GM18498 (cell line): Measurements from ENCODE around the gene TSPYL2.
A peak's percentile ranks its signal among the peaks of the same experiment; 100 is the strongest.

ENCODE experiments used
- ATAC-seq: cut with Tn5 transposase; IDR thresholded peaks from one replicate; pipeline ENCODE4 v1.9.1; 2021; ENCODE audit warnings: mild to moderate bottlenecking, moderate library complexity; ENCODE audit not compliant: unreplicated experiment

Gene TSPYL2

DNA sequence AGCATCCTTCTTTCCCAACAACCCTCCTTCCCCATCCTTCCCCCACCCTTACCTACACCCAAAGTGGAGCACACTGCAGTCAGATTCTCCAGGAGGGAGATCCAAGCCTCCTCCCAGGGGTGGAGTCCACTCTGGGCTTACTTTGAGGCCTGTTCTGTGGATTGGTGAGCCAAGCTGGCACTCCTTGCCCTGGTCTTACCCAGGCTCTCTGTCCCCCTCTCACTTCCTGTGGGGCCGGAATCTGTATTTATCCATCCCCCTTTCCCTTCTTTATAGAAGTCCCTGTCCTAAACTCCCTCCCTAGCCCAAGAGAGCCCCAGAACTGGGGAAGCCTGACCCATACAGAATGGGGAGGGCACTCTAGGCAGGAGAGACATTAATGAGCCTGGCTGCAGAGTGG is 3.2 kb upstream of the TSPYL2 start:
- ATAC-seq = no peak

DNA sequence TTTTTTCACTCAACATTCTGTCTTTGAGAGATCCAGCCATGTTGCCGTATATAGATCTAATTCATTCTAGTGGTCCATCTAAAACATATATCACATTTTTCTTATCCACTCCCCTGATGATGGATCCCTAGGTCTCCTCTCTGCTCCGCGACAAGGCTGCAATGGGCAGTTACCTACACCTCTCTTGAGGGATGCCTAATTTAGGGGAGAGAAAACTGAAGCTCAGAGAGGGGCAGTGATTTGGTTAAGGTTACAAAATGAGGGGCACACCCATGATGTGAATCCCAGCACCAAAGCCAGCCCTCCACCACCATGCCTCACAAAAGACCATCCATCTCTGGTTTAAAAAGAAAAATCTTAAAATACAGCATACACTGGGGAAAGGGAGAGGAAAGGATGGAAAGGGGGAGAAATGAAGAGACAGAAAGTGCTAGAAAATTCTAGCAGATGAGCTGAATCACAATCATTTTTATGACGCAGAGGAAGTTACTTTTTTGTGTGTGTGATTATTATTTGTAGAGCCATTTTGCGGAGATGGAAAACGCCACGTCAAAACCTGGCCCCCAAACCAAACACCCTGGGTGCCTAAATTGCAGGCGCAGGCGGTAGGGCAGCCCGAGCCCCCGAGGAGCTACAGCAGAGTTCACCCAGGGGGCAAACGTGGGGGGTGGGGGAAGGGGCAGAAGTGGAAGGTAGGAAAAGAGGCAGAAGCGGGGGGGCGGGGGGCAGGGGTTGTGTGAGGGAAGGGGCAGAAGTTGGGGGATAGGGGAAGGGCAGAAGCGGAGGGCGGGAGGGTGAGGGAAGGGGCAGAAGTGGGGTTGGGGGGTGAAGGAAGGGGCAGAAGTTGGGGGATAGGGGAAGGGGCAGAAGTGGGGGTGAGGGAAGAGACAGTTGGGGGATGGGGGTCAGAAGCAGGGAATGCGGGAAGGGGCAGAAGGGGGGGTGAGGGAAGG is 1.3 kb upstream of the TSPYL2 start:
- ATAC-seq = no peak

DNA sequence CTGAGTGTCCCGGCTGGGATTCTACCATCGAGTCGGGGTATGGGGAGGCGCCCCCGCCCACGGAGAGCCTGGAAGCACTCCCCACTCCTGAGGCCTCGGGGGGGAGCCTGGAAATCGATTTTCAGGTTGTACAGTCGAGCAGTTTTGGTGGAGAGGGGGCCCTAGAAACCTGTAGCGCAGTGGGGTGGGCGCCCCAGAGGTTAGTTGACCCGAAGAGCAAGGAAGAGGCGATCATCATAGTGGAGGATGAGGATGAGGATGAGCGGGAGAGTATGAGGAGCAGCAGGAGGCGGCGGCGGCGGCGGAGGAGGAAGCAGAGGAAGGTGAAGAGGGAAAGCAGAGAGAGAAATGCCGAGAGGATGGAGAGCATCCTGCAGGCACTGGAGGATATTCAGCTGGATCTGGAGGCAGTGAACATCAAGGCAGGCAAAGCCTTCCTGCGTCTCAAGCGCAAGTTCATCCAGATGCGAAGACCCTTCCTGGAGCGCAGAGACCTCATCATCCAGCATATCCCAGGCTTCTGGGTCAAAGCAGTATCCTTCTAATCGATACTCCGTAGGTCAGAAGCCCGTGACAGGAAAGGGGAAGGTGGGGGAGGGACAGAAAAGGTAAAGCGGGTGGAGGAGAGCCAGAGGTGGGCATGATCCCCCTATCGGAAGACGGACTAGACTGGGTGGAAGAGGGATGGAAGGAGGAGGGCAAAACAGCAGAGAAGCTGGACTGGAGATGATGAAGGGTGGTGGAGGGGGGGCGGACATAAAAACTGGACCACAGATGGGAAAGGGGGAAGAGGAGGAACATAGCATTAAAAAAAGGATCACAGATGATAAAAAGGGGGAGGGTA is 828 bp downstream of the TSPYL2 start:
- no peak for ATAC-seq

DNA sequence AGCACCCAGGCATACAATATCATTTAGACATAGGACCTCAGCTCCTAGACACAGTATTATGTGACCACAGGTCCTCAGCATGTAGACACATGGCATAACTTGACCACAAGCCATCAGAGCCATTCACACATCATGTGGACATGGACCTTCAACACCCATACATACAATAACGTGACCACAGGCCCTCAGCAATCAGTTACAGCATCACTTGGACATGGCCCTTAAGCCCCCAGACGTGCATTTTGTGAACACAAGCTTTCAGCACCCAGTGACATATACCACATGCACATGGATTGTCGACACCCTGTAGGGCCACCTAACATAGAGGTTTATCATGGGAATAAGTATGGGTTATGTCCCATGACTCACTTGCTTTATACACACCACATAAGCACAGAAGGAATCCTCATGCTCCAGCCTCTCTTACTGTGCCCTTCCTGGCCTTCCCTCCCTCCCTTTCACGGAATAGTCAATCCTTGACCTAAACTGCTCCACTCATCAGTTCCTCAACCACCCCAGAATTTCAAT is 1.9 kb downstream of the TSPYL2 start:
- ATAC-seq = no peak

DNA sequence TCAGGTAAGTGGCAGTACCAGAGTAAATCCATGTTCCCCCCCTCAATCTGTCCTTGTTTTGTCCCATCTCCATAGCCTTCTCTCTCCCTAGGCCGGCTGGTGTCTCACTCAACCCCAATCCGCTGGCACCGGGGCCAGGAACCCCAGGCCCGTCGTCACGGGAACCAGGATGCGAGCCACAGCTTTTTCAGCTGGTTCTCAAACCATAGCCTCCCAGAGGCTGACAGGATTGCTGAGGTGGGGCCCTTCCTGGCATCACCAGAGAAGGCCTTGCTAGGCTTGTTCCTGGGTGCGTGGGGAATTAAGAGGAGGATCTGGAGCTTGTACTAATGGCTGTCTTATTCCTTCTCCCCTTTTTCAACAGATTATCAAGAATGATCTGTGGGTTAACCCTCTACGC is 2.7 kb downstream of the TSPYL2 start:
- no peak for ATAC-seq

DNA sequence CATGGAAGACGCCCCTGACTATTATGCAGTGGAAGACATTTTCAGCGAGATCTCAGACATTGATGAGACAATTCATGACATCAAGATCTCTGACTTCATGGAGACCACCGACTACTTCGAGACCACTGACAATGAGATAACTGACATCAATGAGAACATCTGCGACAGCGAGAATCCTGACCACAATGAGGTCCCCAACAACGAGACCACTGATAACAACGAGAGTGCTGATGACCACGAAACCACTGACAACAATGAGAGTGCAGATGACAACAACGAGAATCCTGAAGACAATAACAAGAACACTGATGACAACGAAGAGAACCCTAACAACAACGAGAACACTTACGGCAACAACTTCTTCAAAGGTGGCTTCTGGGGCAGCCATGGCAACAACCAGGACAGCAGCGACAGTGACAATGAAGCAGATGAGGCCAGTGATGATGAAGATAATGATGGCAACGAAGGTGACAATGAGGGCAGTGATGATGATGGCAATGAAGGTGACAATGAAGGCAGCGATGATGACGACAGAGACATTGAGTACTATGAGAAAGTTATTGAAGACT is 3.6 kb downstream of the TSPYL2 start:
- no peak for ATAC-seq

DNA sequence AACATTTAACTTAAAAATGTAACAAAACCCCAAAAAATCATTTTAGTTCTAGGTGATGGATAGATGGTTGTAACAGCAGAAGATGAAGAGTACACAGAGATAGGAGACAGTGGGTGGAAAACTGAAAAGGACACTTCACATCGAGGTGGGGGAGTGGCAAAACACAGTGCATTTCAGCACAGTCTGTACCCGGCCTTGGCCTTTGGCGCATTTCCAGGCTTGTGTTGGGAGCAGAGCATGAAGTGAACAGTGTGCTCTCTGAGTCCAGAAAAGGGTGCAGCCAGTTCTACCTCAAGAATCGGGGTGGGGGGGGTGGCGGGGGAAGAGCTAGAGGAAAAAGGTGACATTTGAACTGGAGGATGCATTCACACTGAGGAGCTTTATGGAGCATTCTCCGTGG is 4.3 kb downstream of the TSPYL2 start:
- ATAC-seq = no peak

DNA sequence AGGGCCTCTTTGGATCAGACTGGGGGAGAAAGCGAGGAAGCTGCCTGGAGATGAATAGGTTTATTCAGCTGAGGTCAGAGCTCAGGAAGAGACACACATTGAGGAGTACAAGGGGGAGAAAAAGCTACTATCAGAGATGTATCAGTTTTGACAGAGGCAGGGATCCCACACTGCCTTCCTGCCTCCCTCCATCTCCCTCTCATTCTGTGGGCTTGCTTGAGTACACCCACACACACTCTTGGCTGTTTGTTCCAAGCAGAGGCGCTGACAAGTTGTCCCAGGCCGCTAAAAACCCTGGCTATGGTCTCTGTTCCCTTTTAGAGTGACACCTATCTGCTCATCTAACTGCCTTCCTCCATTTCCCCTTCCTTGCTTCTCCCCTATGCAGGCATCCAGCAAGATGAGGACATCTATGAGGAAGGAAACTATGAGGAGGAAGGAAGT is 5.2 kb downstream of the TSPYL2 start:
- no peak for ATAC-seq

DNA sequence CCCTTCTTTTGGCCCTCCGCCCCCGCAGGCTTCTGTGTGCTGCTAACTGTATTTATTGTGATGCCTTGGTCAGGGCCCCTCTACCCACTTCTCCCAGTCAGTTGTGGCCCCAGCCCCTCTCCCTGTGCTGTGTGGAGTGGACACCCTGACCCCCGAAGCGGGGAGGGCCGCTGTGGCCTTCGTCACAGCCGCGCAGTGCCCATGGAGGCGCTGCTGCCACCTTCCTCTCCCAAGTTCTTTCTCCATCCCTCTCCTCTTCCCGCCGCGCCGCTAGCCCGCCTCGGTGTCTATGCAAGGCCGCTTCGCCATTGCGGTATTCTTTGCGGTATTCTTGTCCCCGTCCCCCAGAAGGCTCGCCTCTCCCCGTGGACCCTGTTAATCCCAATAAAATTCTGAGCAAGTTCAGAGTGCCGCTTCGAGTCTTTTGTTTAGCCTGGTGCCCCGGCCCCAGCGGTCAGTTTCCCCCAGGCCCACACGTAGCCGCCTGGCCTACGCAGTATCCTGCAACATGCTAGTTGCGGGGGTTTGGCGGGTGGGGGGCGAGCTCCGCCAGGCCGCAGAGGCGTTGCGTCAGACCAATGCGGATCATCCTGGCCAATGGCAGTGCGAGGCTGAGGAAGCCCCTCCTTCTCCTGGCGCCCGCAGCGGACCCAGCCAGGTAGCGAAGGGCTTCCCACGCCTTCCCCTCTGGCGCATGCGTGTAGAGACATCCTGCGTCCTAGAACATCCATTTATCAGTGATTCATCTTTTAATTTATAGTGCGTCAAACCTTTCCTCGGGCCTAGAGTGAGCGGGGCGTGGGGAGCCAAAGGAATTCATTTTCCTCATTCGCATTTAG is 6.2 kb downstream of the TSPYL2 start:
- ATAC-seq = no peak

DNA sequence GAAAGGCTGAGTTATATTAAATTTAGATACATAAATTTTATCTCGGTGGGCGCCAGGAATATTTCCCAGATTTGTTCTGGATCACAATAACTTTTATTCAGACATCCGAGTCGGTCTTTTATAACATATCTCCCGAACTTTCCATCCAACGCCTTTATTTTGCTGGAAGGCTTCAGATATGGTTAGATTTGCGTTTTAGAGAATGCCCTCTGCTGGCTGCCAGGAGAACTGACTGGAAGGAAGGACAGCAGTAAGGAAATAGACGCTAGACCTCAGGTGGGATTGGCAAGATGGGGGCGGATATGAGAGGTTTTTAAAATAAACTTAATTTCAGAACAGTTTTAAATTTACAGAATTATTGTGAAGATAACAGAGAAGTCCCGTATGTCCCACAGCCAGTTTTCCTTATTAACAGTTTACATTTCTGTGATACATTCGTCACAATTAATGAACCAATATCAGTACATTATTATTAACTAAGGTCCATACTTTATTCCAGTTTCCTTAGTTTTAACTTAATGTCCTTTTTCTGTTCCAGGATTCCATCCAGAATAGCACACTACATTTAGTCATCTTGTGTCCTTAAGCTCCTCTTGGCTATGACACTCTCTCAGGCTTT is 7.2 kb downstream of the TSPYL2 start:
- no peak for ATAC-seq

DNA sequence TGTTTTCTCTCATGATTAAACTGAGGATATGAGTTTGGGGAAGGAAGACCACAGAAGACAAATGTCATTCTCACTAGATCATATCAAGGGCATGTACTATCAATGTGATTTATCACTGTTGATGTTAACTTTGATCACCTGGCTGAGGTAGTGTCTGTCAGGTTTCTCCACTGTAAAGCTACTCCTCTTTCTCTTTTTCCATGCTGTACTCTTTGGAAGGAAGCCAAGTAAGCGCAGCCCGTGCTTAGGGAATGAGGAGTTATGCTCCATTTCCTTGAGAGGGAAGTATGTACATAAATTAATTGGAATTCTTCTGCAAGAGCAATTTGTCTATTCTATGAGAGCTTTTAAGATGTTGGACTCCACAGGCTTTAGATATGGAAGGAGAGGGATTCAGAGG is 7.8 kb downstream of the TSPYL2 start:
- ATAC-seq = no peak

DNA sequence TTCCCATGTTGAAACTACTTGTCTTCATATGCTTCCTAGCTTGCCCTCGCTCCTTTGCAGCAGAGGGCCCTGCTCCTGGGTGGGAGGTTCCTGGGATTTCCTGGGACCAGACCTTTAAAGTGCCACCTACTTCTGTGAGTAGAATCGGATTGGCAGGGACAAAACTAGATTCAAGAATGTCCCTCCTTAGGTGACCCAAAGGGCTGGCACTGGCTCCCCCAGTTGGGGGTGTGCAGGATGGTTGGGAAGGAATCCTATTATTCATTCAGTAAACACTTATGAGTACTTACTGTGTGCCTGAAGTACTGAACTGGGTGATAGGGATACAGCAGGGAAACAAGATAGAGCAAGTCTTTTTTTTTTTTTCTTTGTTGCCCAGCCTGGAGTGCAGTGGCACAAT is 9.2 kb downstream of the TSPYL2 start:
- ATAC-seq = no peak

DNA sequence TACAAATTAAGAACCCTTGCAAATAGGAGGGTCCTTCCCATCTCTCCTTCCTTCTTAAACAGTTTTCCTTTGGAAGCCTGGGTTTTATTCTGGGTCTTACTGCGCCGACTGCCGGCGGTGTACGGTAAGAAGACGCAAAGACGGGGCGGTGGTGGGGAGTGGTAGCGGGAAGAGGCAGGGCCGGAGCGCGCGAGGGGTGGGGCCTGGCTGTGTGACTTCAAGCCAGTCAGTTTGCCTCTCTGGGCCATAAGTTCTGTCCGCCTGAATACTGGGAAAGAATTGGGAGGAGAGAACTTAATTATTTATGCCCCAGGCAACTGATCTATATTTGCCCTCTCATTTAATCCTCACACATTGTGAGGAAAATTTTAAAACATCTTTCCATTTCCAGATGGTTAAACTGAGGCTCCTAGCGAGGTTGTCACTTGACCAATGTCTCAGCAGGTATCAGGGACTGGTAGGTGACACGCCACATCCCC is 11.0 kb downstream of the TSPYL2 start:
- ATAC-seq = peak; percentile 57

DNA sequence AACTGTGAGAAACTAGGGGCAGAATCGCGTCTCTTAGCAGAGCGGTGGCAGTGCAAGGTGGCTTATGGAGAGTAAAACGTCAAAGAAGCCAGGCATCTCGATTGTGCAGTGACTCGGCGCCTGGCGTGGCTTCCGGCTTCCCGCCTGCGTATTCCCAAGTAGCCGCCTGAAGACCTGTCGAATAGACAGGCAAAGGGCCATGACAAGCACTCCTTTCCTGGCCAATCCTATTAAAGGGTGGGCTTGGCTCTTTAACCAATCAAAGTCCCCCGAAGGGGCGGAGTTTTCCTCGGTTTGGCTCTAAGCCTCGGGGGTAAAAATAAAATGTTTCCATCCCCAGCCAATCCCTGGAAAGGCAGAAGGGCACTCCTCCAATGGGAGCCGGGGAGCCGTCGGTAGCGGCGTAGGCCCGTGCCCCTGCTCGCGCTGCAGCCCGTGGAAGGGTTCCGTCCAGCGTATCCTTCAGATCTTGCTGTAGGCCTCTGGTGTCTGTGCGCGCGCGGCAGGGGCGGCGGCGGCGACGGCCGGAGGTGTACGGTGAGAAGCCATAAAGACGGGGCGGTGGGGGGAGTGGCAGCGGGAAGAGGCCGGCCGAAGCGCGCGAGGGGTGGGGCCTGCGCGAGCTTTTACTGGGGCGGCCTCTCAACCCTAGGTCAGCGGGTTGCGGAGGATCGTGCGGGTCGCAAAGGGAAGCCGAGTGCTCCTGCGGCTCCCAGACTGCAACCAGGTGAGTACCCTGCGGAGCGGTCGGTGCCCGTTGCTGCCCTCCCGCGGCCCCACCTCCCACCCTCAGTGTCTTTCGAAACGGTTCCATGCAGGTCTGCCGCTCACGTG is 11.8 kb downstream of the TSPYL2 start, which contains the start of gene KANTR:
TSS of gene KANTR (plus strand) at position 395 of the 834 bp plus-strand sequence. CDS start 30,131 bp downstream, outside the sequence.
- ATAC-seq = peak; percentile 83

DNA sequence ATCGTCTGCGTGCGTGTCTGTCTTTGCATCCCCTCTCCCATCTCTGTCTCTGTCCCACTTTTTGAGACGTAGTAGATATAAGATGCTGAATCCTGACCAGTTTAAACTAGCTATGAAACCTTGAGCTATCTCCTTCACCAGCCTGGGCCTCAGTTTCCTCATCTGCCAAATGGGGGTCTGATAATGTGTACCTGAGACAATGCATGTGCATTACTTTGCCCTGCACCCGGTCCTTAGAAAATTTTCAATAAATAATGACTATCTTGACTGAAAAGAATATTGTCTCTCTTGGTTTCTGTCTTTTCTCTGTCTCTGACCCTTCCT is 12.4 kb downstream of the TSPYL2 start:
- ATAC-seq = no peak

DNA sequence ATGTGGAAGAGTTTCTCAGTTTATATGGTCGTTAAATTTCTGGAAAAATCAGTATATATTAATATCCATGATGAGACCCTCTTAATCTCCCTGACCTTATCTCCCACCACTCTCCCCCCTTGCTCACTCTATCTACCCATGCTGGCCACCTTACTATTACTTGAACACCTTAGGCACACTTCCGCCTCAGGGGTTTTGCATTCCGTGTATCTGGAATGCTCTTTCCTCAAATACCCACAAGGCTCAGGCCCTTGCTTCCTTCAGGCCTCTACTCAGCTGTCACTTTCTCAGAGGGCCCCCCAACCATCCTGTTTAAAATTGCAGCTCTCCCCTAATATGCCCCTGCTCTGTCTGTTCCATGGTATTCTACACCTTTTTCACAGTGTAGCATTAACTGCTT is 13.6 kb downstream of the TSPYL2 start:
- no peak for ATAC-seq

DNA sequence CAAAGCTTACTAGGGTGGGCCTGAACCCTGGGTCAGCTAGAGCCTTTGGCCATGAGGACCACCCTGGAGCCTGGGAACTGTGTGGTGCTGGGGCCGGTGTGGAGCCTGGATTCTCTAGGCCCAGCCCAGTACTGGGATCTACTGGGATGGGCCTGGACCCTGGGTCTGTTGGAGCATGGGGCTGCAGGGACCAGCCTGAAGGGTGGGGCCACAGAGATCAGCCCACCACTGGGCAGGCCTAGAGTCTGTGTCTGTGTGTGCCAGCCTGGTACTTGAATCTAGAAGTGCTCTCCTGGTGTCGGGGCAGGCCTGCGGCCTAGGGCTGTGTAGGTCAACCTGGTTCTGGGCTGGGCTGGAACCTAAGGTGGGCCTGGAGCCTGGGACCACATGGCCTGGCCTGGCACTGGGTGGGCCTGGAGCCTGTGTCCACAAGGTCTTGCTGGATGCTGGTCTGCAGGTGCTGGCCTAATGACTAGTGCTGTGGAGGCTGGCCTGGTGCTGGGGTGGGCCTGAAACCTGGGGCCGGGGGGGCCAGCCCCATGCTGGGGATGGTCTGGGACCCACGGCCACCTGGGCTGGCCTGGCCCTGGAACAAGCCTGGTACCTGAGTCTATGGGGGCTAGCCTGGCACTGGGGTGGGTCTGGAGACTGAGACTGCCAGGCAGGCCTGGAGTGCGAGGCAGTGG is 32.8 kb downstream of the TSPYL2 start:
- ATAC-seq = no peak

DNA sequence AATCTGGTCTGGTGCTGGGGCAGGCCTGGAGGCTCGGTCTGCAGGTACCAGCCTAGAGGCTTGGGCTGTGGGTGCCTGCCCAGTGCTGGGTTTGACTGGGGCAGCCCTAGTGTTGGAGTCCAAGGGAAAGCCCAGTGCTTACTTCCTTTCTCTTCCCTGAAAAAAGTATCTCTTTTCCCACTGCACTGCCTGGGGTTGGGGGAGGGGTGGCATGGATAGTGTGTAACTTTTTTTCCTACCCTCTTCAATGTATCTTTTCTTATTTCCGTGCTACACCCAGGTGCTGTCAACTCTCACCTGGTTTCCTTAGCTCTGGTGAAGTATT is 33.3 kb downstream of the TSPYL2 start:
- no peak for ATAC-seq
